BLaER1 treated with 17β-estradiol and CSF1 and Interleukin-3, amounts not matched to agents 10 nM and 100 nM (cell line): ENCODE data around the gene TOP3A.

Experiments
- H3K27ac ChIP-seq, 11 experiments: shearing (Covaris generic); formaldehyde crosslinking; 2 replicates each; pipeline ENCODE4 v1.8.1; 2022
- H3K27me3 ChIP-seq, 11 experiments: shearing (Covaris generic); formaldehyde crosslinking; 2 replicates each; pipeline ENCODE4 v1.8.1; 2022
- H3K36me3 ChIP-seq, 11 experiments: shearing (Covaris generic); formaldehyde crosslinking; 2 replicates each; pipeline ENCODE4 v1.8.1; 2022
- H3K4me1 ChIP-seq, 10 experiments: shearing (Covaris generic); formaldehyde crosslinking; 2 replicates each; pipeline ENCODE4 v1.8.1; 2022
- H3K4me2 ChIP-seq, 11 experiments: shearing (Covaris generic); formaldehyde crosslinking; 2 replicates each; pipeline ENCODE4 v1.8.1; 2022
- H3K4me3 ChIP-seq, 10 experiments: shearing (Covaris generic); formaldehyde crosslinking; 2 replicates each; pipeline ENCODE4 v1.8.1; 2022
- H3K9ac ChIP-seq, 11 experiments: shearing (Covaris generic); formaldehyde crosslinking; 2 replicates each; pipeline ENCODE4 v1.8.1; 2022
- H3K9me3 ChIP-seq, 11 experiments: shearing (Covaris generic); formaldehyde crosslinking; replicated peaks in 1 of 11; 2 replicates each; pipeline ENCODE4 v1.8.1; 2022
- H4K20me1 ChIP-seq, 11 experiments: shearing (Covaris generic); formaldehyde crosslinking; 2 replicates each; pipeline ENCODE4 v1.8.1; 2022
- Cebpa-rat ChIP-seq, 11 experiments: shearing (Covaris generic); IDR thresholded peaks; 2 replicates each; pipeline ENCODE4 v1.8.1; 2022

The TOP3A gene

DNA sequence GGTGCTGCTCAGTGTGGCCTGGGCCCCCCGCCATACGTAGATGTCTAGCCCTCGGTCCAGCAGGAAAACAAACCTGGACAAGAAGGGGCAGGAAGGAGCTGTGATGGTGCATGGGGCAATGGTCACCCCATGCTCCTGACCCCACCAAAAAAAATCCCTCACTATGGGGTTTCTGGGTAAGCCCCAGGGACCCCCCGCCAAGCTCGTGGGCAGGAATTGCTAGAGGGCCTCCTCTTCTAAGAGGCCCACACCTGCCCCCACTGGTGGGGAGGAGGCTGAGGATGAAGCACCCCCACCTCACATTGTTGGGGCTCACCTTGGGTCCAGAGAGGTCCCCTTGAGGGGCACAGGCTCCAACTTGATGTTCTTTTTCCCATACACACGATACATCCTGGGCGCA lies 66.0 kb downstream of the TOP3A start:
- Histone ChIP-seq H3K27me3 (no peaks in the 10 kb centered on the region), H3K4me1 (peaks cover 0 to 10% (median 7%) of the 10 kb centered on the region in 10 experiments; a peak in 9 of 20 replicates), H3K9me3 (no peaks in the 10 kb centered on the region), H3K4me2 (no peak overlapping the region), H3K4me3 (no peak overlapping the region), H3K9ac (0 out of 22 replicates have a peak overlapping the region, but pooled peaks of 1 of the 11 experiments have one; percentile 2), H4K20me1 (peaks cover 13 to 91% (median 39%) of the 10 kb centered on the region in 11 experiments; a peak in 21 of 22 replicates), H3K36me3 (peaks cover 81 to 96% (median 90%) of the 10 kb centered on the region in 11 experiments), H3K27ac (no peak overlapping the region)
- TF ChIP-seq Cebpa-rat (IDR thresholded peaks at IDR 0.05): no peak

DNA sequence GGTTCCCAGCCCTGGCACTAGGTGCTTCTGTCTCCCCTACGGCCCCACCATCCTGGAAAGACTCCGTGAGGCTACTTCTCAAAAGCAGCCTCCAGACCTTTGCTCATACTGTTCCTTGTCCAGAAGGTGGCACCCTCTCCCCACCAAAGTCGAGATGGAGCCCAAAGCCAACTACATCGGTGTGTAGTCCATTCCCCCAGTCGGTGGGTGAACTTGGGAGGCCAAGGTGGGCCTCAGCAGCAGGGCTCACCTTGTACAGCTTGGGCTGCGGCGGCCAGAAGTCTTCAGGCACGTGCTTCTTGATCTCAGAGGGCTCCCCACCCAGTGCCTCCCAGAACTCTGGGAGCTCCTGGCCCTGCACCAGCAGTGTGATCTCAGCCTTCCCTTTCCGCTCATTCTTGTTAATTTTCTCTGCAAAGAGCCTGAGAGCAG lies 66.5 kb downstream of the TOP3A start:
- H3K9me3 ChIP-seq: no peaks in the 10 kb centered on the region
- peaks cover 81 to 96% (median 90%) of the 10 kb centered on the region in 11 experiments for H3K36me3 ChIP-seq
- TF ChIP-seq Cebpa-rat (IDR thresholded peaks at IDR 0.05): no peak
- H3K9ac ChIP-seq: 0 out of 22 replicates have a peak overlapping the region, but pooled peaks of 1 of the 11 experiments have one; percentile 2
- H3K4me1 ChIP-seq: peaks cover 0 to 10% (median 7%) of the 10 kb centered on the region in 10 experiments; a peak in 9 of 20 replicates
- no peak overlapping the region for H3K4me3 ChIP-seq
- H3K27ac ChIP-seq: no peak overlapping the region
- no peak overlapping the region for H3K4me2 ChIP-seq
- H3K27me3 ChIP-seq: no peaks in the 10 kb centered on the region
- peaks cover 13 to 91% (median 38%) of the 10 kb centered on the region in 11 experiments; a peak in 20 of 22 replicates for H4K20me1 ChIP-seq

DNA sequence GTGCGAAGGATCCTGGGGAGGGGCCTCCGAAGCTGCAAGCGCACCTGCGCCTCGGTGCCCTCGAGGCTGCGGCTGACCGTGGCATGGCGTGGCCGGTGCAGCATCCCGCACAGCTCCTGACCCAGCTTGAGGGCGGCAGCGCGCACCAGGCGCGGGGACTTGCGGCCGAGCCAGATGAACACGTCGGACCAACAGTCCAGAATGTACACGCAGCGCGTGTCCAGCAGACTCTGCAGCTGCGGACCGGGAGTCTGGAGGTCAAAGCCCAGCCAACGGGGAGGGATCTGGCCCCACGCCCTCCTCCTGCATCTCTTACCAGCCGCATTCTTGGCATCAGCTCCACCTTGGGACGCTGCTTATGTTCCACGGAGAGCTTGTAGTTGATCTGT lies 67.2 kb downstream of the TOP3A start:
- peaks cover 0 to 10% (median 7%) of the 10 kb centered on the region in 10 experiments; a peak in 9 of 20 replicates for H3K4me1 ChIP-seq
- no peak overlapping the region for H3K9ac ChIP-seq
- H3K9me3 ChIP-seq: no peaks in the 10 kb centered on the region
- H3K27me3 ChIP-seq: no peaks in the 10 kb centered on the region
- H3K4me3 ChIP-seq: no peak overlapping the region
- no peak overlapping the region for H3K27ac ChIP-seq
- H4K20me1 ChIP-seq: peaks cover 13 to 86% (median 40%) of the 10 kb centered on the region in 11 experiments; a peak in 20 of 22 replicates
- peaks cover 78 to 96% (median 86%) of the 10 kb centered on the region in 11 experiments for H3K36me3 ChIP-seq
- no peak for TF ChIP-seq Cebpa-rat (IDR thresholded peaks at IDR 0.05)
- H3K4me2 ChIP-seq: no peak overlapping the region

DNA sequence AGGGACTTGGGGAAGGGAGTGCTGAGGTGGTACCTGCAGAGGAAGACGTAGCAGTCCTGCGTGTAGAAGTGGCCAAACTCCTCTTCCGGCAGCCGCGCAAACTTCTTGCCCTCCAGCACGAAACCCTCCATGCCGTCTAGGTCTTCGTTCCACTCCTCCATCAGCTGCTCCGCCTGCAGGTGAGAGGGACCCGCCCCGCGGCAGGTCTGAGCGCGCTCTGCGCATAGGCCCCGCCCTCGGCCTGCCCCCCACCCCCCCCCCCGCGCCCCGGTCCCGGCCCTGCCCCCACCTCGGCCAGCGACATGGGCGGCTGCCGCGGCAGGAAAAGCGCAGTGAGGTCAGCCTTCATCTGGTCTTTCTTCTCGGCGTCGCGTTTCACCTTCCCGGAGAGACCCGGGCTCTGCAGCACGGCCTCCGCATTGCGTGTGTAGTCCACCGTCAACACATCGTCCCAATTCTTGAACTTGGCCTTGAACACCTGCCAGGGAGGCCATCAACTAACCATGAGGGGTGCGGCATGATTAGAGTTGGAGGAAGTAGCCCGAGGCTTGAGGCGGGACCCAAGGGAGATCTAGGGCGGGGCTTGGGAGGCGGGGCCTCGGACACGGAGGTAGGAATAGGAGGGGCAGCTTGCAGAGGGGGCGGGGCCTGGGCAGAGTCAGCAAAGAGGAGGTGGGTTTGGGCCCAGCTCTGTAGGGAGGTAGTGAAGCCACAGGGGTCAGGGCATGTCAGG lies 67.7 kb downstream of the TOP3A start:
- H3K4me3 ChIP-seq: no peak overlapping the region
- peaks cover 13 to 86% (median 38%) of the 10 kb centered on the region in 11 experiments; a peak in 20 of 22 replicates for H4K20me1 ChIP-seq
- peaks cover 74 to 96% (median 86%) of the 10 kb centered on the region in 11 experiments for H3K36me3 ChIP-seq
- H3K27me3 ChIP-seq: no peaks in the 10 kb centered on the region
- peaks cover 0 to 10% (median 7%) of the 10 kb centered on the region in 10 experiments; a peak in 9 of 20 replicates for H3K4me1 ChIP-seq
- H3K9me3 ChIP-seq: no peaks in the 10 kb centered on the region
- TF ChIP-seq Cebpa-rat (IDR thresholded peaks at IDR 0.05): no peak
- H3K4me2 ChIP-seq: no peak overlapping the region
- no peak overlapping the region for H3K9ac ChIP-seq
- H3K27ac ChIP-seq: no peak overlapping the region

DNA sequence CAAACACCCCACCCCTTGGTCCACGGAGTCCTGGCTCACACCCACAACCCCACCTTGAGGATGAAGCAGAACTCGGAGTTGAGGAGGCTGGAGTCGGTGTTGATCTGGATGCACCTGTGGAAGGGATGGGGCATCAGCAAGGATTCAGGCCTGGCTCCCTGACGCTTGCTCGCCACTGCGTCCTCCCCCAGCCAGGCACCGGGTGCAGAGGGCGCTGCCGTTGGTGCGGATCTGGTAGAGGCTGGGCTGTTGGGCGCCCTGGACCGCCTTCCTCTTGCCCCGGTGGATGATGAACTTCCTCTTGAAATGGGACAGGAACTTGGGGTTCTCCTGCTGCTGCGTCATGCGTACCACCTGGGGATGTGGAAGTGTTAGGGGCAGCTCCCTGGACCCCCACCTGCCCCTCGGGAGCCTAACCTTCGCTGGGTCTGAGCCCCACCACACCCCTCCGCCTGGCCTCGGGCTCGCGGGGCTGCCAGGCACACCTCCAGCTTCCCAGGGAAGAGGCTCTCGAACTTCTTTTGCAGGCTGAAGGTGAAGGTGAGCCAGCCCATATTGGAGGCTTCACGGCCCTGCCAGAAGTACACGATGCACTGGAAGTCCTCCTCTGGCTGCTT lies 68.6 kb downstream of the TOP3A start:
- no peak overlapping the region for H3K9ac ChIP-seq
- no peak overlapping the region for H3K4me2 ChIP-seq
- TF ChIP-seq Cebpa-rat (IDR thresholded peaks at IDR 0.05): no peak
- no peak overlapping the region for H3K4me3 ChIP-seq
- H3K27ac ChIP-seq: no peak overlapping the region
- peaks cover 73 to 96% (median 86%) of the 10 kb centered on the region in 11 experiments for H3K36me3 ChIP-seq
- no peaks in the 10 kb centered on the region for H3K27me3 ChIP-seq
- no peaks in the 10 kb centered on the region for H3K9me3 ChIP-seq
- H3K4me1 ChIP-seq: peaks cover 0 to 10% (median 7%) of the 10 kb centered on the region in 10 experiments; a peak in 9 of 20 replicates
- H4K20me1 ChIP-seq: peaks cover 13 to 86% (median 34%) of the 10 kb centered on the region in 11 experiments; a peak in 20 of 22 replicates

DNA sequence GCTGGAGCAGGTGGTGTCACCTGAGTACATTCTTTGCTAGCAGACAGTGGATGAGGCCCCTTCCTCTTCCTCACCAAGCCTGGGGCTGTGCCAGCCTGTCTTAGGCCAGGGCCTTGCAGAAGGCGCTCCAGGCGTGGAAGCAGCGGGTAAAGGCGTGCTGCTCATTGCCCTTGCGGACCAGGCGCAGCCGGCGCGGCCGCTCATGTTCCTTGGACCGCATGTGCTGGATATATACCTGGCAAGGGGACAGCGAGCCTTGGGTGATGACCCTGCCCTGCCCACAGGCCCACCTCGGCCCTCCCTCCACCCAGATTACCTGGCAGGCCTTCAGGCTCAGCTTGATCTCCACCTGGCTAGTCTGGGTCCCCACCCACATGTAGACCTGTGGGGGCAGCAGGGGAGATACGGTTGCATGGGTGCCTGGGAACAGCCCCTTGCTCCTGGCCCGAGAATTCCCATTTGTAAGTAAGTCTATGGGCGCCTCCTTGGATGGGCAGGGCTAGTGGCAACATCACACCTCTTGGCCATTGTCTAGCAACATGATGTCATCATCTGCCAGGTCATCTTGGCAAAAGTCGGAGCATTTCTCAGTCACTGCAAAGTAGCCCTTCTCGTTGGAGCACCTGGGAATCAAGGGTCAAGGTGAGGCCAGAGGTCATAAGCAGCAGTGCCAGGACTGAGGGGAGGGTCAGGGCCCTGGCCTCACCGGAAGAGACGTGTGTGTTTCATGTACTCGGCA lies 69.6 kb downstream of the TOP3A start:
- no peaks in the 10 kb centered on the region for H3K27me3 ChIP-seq
- peaks cover 0 to 13% (median 8%) of the 10 kb centered on the region in 10 experiments; a peak in 9 of 20 replicates for H3K4me1 ChIP-seq
- peaks cover 13 to 86% (median 40%) of the 10 kb centered on the region in 11 experiments; a peak in 20 of 22 replicates for H4K20me1 ChIP-seq
- H3K4me3 ChIP-seq: no peak overlapping the region
- H3K9me3 ChIP-seq: no peaks in the 10 kb centered on the region
- H3K4me2 ChIP-seq: no peak overlapping the region
- no peak for TF ChIP-seq Cebpa-rat (IDR thresholded peaks at IDR 0.05)
- peaks cover 69 to 96% (median 80%) of the 10 kb centered on the region in 11 experiments for H3K36me3 ChIP-seq
- H3K27ac ChIP-seq: no peak overlapping the region
- no peak overlapping the region for H3K9ac ChIP-seq

DNA sequence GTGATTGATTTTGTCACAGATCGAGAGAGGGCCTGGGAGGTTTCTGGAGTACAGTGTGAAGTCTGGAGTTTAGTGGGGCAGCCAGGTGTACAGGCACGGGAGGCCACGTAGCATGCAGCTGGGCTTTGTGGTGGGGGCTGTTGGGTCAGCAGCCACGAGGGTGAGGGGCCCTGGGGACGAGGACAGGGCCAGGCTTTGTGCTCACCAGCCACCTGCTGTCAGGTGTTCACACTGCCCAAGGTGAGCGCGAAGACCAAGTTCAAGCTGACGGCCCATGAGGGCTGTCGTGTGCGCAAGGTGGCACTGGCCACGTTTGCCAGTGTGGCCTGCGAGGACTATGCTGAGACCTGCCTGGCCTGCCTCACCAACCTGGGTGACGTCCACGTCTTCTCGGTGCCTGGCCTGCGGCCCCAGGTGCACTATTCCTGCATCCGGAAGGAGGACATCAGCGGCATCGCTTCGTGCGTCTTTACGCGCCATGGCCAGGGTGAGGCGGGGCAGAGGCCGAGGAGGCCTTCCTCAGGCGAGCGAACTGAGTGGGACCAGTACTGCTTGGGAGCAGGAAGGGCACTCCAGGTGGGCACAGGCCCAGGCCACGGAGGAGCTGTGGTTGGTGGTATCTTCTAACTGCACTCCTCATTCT lies 73.4 kb downstream of the TOP3A start:
- H3K36me3 ChIP-seq: peaks cover 56 to 96% (median 78%) of the 10 kb centered on the region in 11 experiments
- peaks cover 0 to 7% (median under 1%) of the 10 kb centered on the region in 10 experiments; a peak in 5 of 20 replicates for H3K4me1 ChIP-seq
- H3K9ac ChIP-seq: no peak overlapping the region
- H4K20me1 ChIP-seq: peaks cover 0 to 91% (median 27%) of the 10 kb centered on the region in 11 experiments; a peak in 16 of 22 replicates
- no peak overlapping the region for H3K4me3 ChIP-seq
- no peaks in the 10 kb centered on the region for H3K27me3 ChIP-seq
- H3K27ac ChIP-seq: no peak overlapping the region
- H3K4me2 ChIP-seq: no peak overlapping the region
- H3K9me3 ChIP-seq: no peaks in the 10 kb centered on the region
- no peak for TF ChIP-seq Cebpa-rat (IDR thresholded peaks at IDR 0.05)

DNA sequence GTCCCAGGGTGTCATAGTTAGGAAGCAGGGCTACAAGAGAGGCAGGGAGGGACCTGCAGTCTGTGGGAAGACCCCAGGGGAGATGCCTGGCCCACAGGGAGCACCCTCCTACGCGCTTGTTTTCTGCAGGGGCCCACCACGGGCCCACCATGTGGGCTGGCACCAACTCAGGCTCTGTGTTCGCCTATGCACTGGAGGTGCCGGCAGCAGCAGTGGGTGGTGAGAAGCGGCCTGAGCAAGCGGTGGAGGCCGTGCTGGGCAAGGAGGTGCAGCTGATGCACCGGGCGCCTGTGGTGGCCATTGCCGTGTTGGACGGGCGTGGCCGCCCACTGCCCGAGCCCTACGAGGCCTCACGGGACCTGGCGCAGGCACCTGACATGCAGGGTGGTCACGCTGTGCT lies 74.3 kb downstream of the TOP3A start:
- H3K36me3 ChIP-seq: peaks cover 50 to 96% (median 78%) of the 10 kb centered on the region in 11 experiments
- 0 out of 22 replicates have a peak overlapping the region, but pooled peaks of 1 of the 11 experiments have one; percentile 18 for H3K9ac ChIP-seq
- no peak overlapping the region for H3K27ac ChIP-seq
- H3K9me3 ChIP-seq: no peaks in the 10 kb centered on the region
- TF ChIP-seq Cebpa-rat (IDR thresholded peaks at IDR 0.05): no peak
- H3K4me1 ChIP-seq: peaks cover 0 to 13% (median 9%) of the 10 kb centered on the region in 10 experiments; a peak in 15 of 20 replicates
- H4K20me1 ChIP-seq: peaks cover 0 to 91% (median 20%) of the 10 kb centered on the region in 11 experiments; a peak in 15 of 22 replicates
- H3K4me3 ChIP-seq: no peak overlapping the region
- H3K4me2 ChIP-seq: no peak overlapping the region
- no peaks in the 10 kb centered on the region for H3K27me3 ChIP-seq
